Panc1 (cell line): Measurements from ENCODE around the gene PHLDA3. TPM values are rescaled to one million over a fixed set of nuclear protein-coding genes. Genes with fewer than 3 reads are reported as not detected.

Experiments
- ATAC-seq: fragments of 200-7000 bp; cut with Tn5 transposase; 2 replicates; pipeline ENCODE4 v1.9.1; 2020; ENCODE audit warnings: mild to moderate bottlenecking, moderate library complexity
- BruUV-seq: library from RNA; stranded (reverse); fragments of 400-500 nt; replicated peaks from 2 replicates; lab custom pipeline; 2021; lab: Mats Ljungman, UMichigan
- CTCF ChIA-PET: fragments of 300-600 bp; sonication (Branson Sonifier 250); formaldehyde crosslinking; loops from one replicate; lab custom pipeline; 2022; ENCODE audit warnings: antibody characterized with exemption; lab: Charles Lee
- POLR2A ChIA-PET: fragments of 300-600 bp; sonication (Branson Sonifier 250); formaldehyde crosslinking; loops from one replicate; lab custom pipeline; 2022; ENCODE audit warnings: antibody characterized with exemption; lab: Charles Lee
- DNase-seq: peaks from one replicate; pipeline ENCODE4 v3.0.0-alpha.2; 2010; ENCODE audit warnings: low read depth, low spot score
- H3K27ac ChIP-seq: 2 replicates; pipeline ENCODE4 v1.5.1; 2011; ENCODE audit warnings: mild to moderate bottlenecking, low read length, inconsistent platforms
- H3K27me3 ChIP-seq: fragments of 200-500 bp; sonication (Bioruptor generic); 2 replicates; pipeline ENCODE4 v1.6.0; 2014; ENCODE audit warnings: low read length, inconsistent platforms; ENCODE audit not compliant: control insufficient read depth, insufficient read depth
- H3K36me3 ChIP-seq: fragments of 200-500 bp; sonication (Bioruptor generic); 2 replicates; pipeline ENCODE4 v1.5.1; 2014; ENCODE audit warnings: inconsistent platforms, mild to moderate bottlenecking, low read length, moderate library complexity; ENCODE audit not compliant: control insufficient read depth, insufficient read depth
- H3K4me1 ChIP-seq: 2 replicates; pipeline ENCODE4 v1.5.1; 2011; ENCODE audit warnings: inconsistent platforms, mild to moderate bottlenecking, low read length, moderate library complexity; ENCODE audit not compliant: control insufficient read depth, insufficient read depth
- H3K4me3 ChIP-seq, 2 experiments: 2 replicates each; pipeline ENCODE4 v1.5.1; 2011 to 2012; ENCODE audit warnings: low read depth in 2 of 2, low read length in 2 of 2, mild to moderate bottlenecking in 2 of 2, inconsistent platforms in 1 of 2, moderate library complexity in 1 of 2
- H3K9me3 ChIP-seq: fragments of 200-500 bp; sonication (Bioruptor generic); 2 replicates; pipeline ENCODE4 v1.5.1; 2014; ENCODE audit warnings: low read depth, mild to moderate bottlenecking, inconsistent platforms, low read length, moderate library complexity; ENCODE audit not compliant: control insufficient read depth, insufficient read depth
- POLR2AphosphoS5 ChIP-seq: IDR thresholded peaks from 2 replicates; pipeline ENCODE4 v1.6.1; 2012; ENCODE audit warnings: mild to moderate bottlenecking, low read depth, low read length, moderate library complexity
- SIN3A ChIP-seq: IDR thresholded peaks from 2 replicates; pipeline ENCODE4 v1.6.1; 2012; ENCODE audit warnings: low read depth, mild to moderate bottlenecking, low read length, moderate library complexity, borderline replicate concordance; ENCODE audit not compliant: insufficient read depth
- TCF7L2 ChIP-seq: IDR thresholded peaks from 2 replicates; pipeline ENCODE4 v1.6.1; 2011; ENCODE audit warnings: mild to moderate bottlenecking, low read depth, low read length, inconsistent platforms
- in situ Hi-C: cut with HindIII; loops from 2 replicates; pipeline ENCODE4 v1.10.0; 2016; ENCODE audit warnings: low sequenced_read_pairs, low pct_unique_long_range_greater_than_20kb
- intact Hi-C: fragments of 100-400 bp; cut with micrococcal nuclease; formaldehyde crosslinking; loops from one replicate; pipeline ENCODE4 v1.10.0; 2022; ENCODE audit not compliant: unreplicated experiment
- total RNA-seq: library from RNA; stranded (reverse); gene quantifications from one replicate; pipeline ENCODE4 v1.2.1, GENCODE V29; 2021; ENCODE audit not compliant: unreplicated experiment
- TF ChIP-seq, protein P1 (sequence below), 2 experiments: IDR thresholded peaks; 2 replicates each; pipeline ENCODE4 v1.6.1; 2011 to 2012; ENCODE audit warnings: low read depth in 2 of 2, control low read depth in 1 of 2, low read length in 1 of 2, mild to moderate bottlenecking in 1 of 2, moderate library complexity in 1 of 2; ENCODE audit not compliant: insufficient read depth in 1 of 2
- TF ChIP-seq, protein P2 (sequence below): fragments of 450-650 bp; IDR thresholded peaks from 2 replicates; pipeline ENCODE4 v1.5.1; 2017; ENCODE audit warnings: mild to moderate bottlenecking

The PHLDA3 gene
- total RNA-seq, 1 experiment from 2014 or later: 12.3 TPM

DNA sequence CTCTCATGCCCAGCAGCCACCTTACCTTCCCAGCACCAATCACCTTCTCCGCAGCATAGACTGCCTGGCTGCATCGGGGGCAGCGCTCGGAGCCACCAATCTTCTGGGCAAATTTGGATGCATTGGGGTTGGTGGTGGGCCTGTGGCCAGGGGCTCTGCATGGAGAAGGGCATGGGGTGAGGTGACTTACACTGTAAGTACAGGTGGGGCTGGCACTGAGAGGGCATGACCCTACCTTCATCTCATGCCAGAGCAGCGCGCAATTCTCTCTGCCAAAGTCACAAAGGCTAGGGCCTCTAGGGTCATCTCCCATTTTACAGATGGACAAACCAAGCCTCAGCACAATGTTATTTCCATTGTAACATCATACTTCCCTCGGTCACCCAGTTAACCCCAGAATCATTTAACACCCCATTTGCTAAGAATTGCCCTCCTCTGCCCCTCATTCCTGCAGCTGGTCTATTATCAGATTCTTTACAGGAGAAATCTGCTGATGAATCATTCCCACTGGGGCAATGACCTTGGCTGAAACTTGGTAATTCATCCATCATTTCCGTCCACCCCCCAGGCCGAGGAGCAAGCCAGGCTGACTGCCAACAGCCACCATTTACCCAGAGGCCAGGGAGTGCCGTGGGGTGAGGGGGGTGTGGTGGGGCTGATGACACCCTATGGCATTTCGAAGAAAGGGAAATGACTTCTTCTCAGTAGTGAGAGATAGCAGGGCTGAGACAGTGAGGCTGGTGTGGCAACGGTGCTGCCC is 20.0 kb upstream of the PHLDA3 start:
- ChIA-PET POLR2A (interaction anchor here (0.6 kb wide), 1 partner anchor 351 kb away, joined by 3 read pairs; no protein-coding TSS in a partner anchor), CTCF (interaction anchor here (3.1 kb wide), 1 partner anchor 23 kb away, joined by 25 read pairs; no protein-coding TSS in a partner anchor)
- Histone ChIP-seq H3K27me3 (no peaks in the 10 kb centered on the region), H3K4me1 (no peaks in the 10 kb centered on the region), H3K9me3 (no peaks in the 10 kb centered on the region), H3K4me3 (no peak overlapping the region), H3K27ac (no peak overlapping the region), H3K36me3 (peaks cover 2% of the 10 kb centered on the region; the same call in 1 of the 2 replicates)
- in situ Hi-C loops: no loop called here
- BruUV-seq: no TSS peak
- TF ChIP-seq, protein P1, sequence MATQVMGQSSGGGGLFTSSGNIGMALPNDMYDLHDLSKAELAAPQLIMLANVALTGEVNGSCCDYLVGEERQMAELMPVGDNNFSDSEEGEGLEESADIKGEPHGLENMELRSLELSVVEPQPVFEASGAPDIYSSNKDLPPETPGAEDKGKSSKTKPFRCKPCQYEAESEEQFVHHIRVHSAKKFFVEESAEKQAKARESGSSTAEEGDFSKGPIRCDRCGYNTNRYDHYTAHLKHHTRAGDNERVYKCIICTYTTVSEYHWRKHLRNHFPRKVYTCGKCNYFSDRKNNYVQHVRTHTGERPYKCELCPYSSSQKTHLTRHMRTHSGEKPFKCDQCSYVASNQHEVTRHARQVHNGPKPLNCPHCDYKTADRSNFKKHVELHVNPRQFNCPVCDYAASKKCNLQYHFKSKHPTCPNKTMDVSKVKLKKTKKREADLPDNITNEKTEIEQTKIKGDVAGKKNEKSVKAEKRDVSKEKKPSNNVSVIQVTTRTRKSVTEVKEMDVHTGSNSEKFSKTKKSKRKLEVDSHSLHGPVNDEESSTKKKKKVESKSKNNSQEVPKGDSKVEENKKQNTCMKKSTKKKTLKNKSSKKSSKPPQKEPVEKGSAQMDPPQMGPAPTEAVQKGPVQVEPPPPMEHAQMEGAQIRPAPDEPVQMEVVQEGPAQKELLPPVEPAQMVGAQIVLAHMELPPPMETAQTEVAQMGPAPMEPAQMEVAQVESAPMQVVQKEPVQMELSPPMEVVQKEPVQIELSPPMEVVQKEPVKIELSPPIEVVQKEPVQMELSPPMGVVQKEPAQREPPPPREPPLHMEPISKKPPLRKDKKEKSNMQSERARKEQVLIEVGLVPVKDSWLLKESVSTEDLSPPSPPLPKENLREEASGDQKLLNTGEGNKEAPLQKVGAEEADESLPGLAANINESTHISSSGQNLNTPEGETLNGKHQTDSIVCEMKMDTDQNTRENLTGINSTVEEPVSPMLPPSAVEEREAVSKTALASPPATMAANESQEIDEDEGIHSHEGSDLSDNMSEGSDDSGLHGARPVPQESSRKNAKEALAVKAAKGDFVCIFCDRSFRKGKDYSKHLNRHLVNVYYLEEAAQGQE (IDR thresholded peaks at IDR 0.05; ENCODE audit: insufficient read depth in 1 of 2, low read depth in 2 of 2, low read length in 1 of 2): no peak
- TF ChIP-seq SIN3A (no peak), TCF7L2 (no peak), POLR2AphosphoS5 (no peak)
- TF ChIP-seq, protein P2, sequence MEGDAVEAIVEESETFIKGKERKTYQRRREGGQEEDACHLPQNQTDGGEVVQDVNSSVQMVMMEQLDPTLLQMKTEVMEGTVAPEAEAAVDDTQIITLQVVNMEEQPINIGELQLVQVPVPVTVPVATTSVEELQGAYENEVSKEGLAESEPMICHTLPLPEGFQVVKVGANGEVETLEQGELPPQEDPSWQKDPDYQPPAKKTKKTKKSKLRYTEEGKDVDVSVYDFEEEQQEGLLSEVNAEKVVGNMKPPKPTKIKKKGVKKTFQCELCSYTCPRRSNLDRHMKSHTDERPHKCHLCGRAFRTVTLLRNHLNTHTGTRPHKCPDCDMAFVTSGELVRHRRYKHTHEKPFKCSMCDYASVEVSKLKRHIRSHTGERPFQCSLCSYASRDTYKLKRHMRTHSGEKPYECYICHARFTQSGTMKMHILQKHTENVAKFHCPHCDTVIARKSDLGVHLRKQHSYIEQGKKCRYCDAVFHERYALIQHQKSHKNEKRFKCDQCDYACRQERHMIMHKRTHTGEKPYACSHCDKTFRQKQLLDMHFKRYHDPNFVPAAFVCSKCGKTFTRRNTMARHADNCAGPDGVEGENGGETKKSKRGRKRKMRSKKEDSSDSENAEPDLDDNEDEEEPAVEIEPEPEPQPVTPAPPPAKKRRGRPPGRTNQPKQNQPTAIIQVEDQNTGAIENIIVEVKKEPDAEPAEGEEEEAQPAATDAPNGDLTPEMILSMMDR: no peak
- ATAC-seq: peak; percentile 49; the same call in 1 of the 2 replicates
- intact Hi-C loops: no loop called here
- no peak for DNase-seq

DNA sequence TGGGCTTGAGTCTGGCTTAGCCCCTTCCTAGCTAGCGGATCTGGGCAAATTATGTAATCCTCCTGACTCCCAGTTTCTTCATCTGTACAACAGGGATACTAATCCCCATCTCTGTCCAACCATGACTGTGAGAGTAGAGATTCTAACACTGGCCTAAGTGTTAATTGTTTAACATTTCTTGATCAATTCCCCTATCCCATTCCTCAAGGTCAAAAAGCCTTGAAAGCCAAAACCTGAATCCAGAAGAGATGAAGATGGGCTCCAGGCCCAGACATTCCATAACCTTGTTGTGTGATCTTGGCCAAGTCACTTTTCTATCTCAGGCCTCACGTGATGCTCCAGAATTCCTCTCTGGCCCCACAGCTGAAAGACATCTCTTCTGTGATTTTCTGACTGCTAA is 18.8 kb upstream of the PHLDA3 start:
- no peak for ATAC-seq
- Histone ChIP-seq H3K4me3 (no peak overlapping the region), H3K36me3 (peaks cover 2% of the 10 kb centered on the region; the same call in 1 of the 2 replicates), H3K9me3 (no peaks in the 10 kb centered on the region), H3K27me3 (no peaks in the 10 kb centered on the region), H3K27ac (no peak overlapping the region), H3K4me1 (no peaks in the 10 kb centered on the region)
- CTCF ChIA-PET: interaction anchor here (1.1 kb wide), 1 partner anchor 52 kb away, joined by 3 read pairs; no protein-coding TSS in a partner anchor
- in situ Hi-C loops (no loop called here), intact Hi-C loops (no loop called here)
- no peak for TF ChIP-seq POLR2AphosphoS5
- no peak for TF ChIP-seq TCF7L2
- TF ChIP-seq SIN3A: no peak
- TF ChIP-seq, protein P1 (IDR thresholded peaks at IDR 0.05; ENCODE audit: insufficient read depth in 1 of 2, low read depth in 2 of 2, low read length in 1 of 2): no peak
- TF ChIP-seq, protein P2: no peak
- DNase-seq: no peak
- POLR2A ChIA-PET: no interaction called here
- BruUV-seq: no TSS peak
